Endothelial cell of umbilical vein (primary cell): ENCODE data around the gene ABCC2.

ENCODE experiments used
- EZH2 ChIP-seq: IDR thresholded peaks from 2 replicates; pipeline ENCODE4 v1.6.1; 2012; ENCODE audit warnings: borderline replicate concordance, low read depth, mild to moderate bottlenecking, moderate library complexity, low read length, inconsistent platforms; ENCODE audit not compliant: severe bottlenecking
- FOS ChIP-seq: IDR thresholded peaks from 2 replicates; pipeline ENCODE4 v1.6.1; 2011; ENCODE audit warnings: mild to moderate bottlenecking, low read length, moderate library complexity, borderline replicate concordance; ENCODE audit not compliant: insufficient read depth
- MAX ChIP-seq: IDR thresholded peaks from 2 replicates; pipeline ENCODE4 v1.6.1; 2011; ENCODE audit not compliant: insufficient read depth, insufficient read length
- TF ChIP-seq, protein P1 (sequence below), 2 donors: IDR thresholded peaks; 1 replicate in 1 of 2; 2 replicates in 1 of 2; pipeline ENCODE4 v1.5.1; 2011; ENCODE audit warnings: low read length in 2 of 2, mild to moderate bottlenecking in 2 of 2, moderate library complexity in 2 of 2, control low read depth in 1 of 2, inconsistent platforms in 1 of 2, low read depth in 1 of 2; ENCODE audit not compliant: insufficient read depth in 1 of 2; ENCODE audit errors: extremely low read depth in 1 of 2

DNA sequence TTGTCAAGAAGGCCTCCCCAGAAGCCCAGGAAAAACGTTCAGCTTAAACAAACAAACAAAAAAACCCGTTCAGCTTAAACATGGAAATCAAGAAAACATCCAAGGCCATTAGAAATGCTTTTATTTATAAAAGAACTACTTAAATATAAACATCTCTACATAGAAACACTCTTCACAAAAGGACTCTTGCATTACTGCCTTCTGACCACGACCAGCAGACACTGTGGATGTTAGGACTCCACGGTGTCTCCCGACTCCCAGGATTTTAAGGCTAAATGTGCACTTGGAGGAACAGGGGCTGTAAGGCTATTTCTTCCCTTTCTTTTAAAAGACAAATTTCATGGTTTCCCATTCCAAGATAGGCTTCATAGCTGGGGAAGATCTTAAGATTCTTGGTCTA lies 93.0 kb downstream of the ABCC2 start:
- TF ChIP-seq, protein P1, sequence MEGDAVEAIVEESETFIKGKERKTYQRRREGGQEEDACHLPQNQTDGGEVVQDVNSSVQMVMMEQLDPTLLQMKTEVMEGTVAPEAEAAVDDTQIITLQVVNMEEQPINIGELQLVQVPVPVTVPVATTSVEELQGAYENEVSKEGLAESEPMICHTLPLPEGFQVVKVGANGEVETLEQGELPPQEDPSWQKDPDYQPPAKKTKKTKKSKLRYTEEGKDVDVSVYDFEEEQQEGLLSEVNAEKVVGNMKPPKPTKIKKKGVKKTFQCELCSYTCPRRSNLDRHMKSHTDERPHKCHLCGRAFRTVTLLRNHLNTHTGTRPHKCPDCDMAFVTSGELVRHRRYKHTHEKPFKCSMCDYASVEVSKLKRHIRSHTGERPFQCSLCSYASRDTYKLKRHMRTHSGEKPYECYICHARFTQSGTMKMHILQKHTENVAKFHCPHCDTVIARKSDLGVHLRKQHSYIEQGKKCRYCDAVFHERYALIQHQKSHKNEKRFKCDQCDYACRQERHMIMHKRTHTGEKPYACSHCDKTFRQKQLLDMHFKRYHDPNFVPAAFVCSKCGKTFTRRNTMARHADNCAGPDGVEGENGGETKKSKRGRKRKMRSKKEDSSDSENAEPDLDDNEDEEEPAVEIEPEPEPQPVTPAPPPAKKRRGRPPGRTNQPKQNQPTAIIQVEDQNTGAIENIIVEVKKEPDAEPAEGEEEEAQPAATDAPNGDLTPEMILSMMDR (IDR thresholded peaks at IDR 0.05; ENCODE audit: extremely low read depth in 1 of 2, insufficient read depth in 1 of 2, low read depth in 1 of 2, low read length in 2 of 2): no peak
- no peak for TF ChIP-seq MAX
- no peak for TF ChIP-seq FOS
- TF ChIP-seq EZH2: no peak
